GM12872 (cell line): ENCODE data around the gene HAUS8.

Source experiments
- TF ChIP-seq, protein P1 (sequence below): IDR thresholded peaks from 3 replicates; pipeline ENCODE4 v1.5.1; 2011; ENCODE audit warnings: low read depth, mild to moderate bottlenecking, low read length, moderate library complexity; ENCODE audit not compliant: insufficient read depth

The HAUS8 gene

GRCh38 chr19:17078036-17078919 lies 3.0 kb upstream of the HAUS8 start:
- TF ChIP-seq, protein P1, sequence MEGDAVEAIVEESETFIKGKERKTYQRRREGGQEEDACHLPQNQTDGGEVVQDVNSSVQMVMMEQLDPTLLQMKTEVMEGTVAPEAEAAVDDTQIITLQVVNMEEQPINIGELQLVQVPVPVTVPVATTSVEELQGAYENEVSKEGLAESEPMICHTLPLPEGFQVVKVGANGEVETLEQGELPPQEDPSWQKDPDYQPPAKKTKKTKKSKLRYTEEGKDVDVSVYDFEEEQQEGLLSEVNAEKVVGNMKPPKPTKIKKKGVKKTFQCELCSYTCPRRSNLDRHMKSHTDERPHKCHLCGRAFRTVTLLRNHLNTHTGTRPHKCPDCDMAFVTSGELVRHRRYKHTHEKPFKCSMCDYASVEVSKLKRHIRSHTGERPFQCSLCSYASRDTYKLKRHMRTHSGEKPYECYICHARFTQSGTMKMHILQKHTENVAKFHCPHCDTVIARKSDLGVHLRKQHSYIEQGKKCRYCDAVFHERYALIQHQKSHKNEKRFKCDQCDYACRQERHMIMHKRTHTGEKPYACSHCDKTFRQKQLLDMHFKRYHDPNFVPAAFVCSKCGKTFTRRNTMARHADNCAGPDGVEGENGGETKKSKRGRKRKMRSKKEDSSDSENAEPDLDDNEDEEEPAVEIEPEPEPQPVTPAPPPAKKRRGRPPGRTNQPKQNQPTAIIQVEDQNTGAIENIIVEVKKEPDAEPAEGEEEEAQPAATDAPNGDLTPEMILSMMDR: no peak

GRCh38 chr19:17077447-17078028 lies 2.3 kb upstream of the HAUS8 start:
- TF ChIP-seq, protein P1: no peak

GRCh38 chr19:17076543-17076991 lies 1.3 kb upstream of the HAUS8 start:
- TF ChIP-seq, protein P1: no peak

DNA sequence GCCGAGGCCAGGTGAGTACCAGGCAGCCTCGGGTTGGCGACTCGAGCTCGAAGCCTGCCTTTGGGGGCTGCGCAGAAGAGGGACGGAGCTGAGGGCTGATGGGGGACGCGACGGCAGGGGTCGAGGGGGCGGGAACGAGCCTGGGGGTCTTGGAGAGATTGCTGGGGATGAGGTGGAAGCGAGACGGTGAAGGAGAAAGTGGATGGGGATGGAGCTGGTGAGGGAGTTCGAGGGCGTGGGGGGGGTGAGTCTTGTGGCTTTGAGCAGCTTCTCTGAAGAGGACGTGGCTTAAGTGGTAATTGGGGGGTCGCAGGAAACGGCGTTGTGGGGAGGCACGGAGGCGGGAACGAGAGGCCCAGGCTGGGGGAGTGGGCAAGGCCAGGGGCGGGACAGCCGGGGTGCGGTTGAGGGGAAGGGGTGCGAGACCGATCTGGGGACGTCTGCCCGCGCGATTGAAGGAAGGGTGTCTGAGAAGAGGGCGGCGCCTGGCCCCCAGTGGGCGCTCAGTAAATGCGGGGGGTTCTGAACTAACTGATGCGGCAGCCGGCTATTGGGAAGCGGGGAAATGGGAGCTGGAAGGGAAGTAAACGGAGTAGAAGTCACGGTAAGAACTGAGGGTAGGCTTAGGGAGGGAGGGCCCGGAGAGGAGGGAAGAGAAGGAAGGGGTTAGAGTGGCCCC lies 751 bp upstream of the HAUS8 start:
- TF ChIP-seq, protein P1: no peak

GRCh38 chr19:17074634-17075034 lies 618 bp downstream of the HAUS8 start:
- TF ChIP-seq, protein P1: no peak

DNA sequence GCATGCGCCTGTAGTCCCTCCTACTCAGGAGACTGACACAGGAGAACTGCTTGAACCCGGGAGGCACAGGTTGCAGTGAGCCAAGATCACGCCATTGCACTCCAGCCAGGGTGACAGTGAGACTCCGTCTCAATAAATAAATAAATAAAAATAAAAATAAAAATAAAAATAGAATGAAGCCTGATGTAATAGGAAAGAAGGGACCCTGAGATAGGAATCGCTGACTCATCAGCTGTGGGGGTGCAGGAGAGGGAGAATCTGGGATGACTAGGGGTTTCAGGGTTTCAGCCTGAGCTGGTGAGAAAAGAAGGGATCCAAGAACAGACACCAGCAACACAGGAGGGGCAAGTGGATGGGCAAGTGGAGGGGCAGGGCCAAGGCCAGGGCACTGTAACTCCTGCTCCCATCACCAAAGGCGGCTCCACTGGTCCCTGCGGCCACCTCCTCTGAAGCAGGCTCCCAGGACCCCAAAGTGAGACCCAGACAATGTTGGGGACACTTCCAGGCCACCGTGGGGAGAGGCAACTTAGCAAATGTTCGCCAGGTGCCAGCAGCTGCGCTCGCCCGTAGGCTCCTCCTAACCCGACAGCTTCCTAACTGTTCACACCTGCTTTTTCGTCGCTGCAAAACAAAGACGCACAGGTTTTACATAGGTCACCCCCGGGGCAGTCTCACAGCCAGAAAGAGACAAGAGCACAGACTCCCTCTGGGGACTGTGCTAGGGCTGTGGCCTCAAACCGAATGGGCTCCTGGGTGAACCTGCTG lies 1.2 kb downstream of the HAUS8 start:
- TF ChIP-seq, protein P1: no peak
